T-helper 1 cell treated with Interleukin-12 subunit alpha and Interleukin-12 subunit beta and Interleukin-4 antibody, amounts not matched to agents 30 μg/mL and 1 μg/mL, for 36 hours (primary cell): Measurements from ENCODE around the gene ATP9A.
"Not testable (repeated sequence)": the region's sequence is repeated elsewhere in the genome, so short reads cannot be mapped to it uniquely, and the experiment has no call there.

Experiments
- H3K27ac Mint-ChIP-seq: one replicate; pipeline ENCODE4 v1.8.0; 2021; ENCODE audit warnings: mild to moderate bottlenecking, mixed read lengths
- H3K27me3 Mint-ChIP-seq: one replicate; pipeline ENCODE4 v1.8.0; 2021; ENCODE audit warnings: low read depth, mixed read lengths
- H3K36me3 Mint-ChIP-seq: one replicate; pipeline ENCODE4 v1.8.0; 2021; ENCODE audit warnings: low read depth, mixed read lengths
- H3K4me1 Mint-ChIP-seq: one replicate; pipeline ENCODE4 v1.8.0; 2021; ENCODE audit warnings: low read depth, mixed read lengths
- H3K4me3 Mint-ChIP-seq: one replicate; pipeline ENCODE4 v1.8.0; 2021; ENCODE audit warnings: mild to moderate bottlenecking, moderate library complexity, mixed read lengths
- H3K9me3 Mint-ChIP-seq: one replicate; pipeline ENCODE4 v1.8.0; 2021; ENCODE audit warnings: mixed read lengths

Gene ATP9A

DNA sequence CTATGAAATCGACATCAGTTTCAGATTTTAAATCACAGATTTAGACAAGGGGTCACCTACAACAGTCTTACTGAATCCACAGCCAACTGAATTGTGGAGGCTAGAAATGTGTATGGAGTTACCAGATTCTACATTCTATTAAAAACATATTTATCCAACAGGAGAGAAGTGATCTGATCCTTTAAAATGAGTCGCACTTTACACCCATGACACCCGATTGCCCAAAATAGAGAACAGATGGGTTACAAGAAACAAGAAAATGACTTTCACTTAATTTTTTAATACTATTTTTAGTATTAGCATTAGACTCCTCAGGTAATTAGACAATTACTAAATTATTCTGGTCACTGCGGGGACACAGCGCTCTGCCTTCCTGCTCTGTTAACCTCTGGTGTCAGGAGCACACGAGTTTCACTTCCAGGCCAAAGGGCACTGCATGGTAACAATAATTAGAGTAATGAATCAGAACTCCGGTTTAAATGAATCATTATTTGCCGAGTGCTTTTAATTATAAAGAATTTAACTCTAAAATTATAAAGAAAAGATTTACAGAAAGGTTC is 108.6 kb downstream of the ATP9A start:
- Mint-ChIP-seq H3K9me3 (no peaks in the 10 kb centered on the region), H3K4me1 (peaks cover 15% of the 10 kb centered on the region), H3K27me3 (peaks cover 6% of the 10 kb centered on the region), H3K27ac (no peak overlapping the region), H3K36me3 (no peaks in the 10 kb centered on the region), H3K4me3 (no peak overlapping the region)

DNA sequence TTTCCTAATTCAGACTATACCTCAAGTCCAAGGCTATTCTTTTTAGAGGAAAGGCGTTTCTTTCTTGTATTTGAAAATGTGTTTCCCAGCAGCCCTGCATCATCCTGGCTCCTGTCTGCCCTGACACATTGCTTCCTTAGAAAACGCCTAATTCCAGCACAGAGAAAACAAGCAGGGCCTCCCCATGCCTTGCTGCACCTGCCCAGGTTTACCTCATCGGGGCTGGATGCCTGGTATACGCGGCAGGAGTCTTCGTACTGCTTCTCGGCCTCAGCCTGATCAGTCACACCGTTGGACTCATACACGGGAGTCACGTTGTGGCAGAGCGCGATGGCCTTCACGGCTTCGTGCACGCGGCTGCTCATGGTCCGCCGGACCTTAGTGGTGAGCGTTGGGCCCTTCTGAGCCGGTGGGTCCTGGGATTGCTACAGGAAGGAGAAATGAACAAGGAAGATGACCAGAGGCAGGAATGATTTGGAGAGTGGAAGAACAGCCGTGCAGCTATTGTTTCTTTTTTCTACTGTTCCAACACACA is 111.4 kb downstream of the ATP9A start:
- no peaks in the 10 kb centered on the region for H3K36me3 Mint-ChIP-seq
- no peaks in the 10 kb centered on the region for H3K9me3 Mint-ChIP-seq
- no peak overlapping the region for H3K4me3 Mint-ChIP-seq
- no peak overlapping the region for H3K27ac Mint-ChIP-seq
- H3K4me1 Mint-ChIP-seq: peaks cover 12% of the 10 kb centered on the region
- H3K27me3 Mint-ChIP-seq: peaks cover 2% of the 10 kb centered on the region

DNA sequence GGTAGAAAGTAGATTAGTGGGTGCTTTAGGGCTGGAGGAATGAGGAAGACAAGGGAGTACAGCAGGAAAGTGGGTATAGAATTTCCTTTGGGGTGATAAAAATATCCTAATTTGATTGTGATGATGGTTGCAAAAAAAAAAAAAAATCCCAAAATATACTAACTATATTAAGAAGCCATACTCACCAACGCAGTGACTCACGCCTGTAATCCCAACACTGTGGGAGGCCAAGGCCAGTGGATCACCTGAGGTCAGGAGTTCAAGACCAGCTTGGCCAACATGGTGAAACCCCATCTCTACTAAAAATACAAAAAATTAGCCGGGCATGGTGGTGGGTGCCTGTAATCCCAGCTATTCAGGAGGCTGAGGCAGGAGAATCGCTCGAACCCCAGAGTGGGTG is 112.1 kb downstream of the ATP9A start:
- H3K27me3 Mint-ChIP-seq, H3K4me1 Mint-ChIP-seq, H3K9me3 Mint-ChIP-seq, H3K4me3 Mint-ChIP-seq, H3K27ac Mint-ChIP-seq, H3K36me3 Mint-ChIP-seq: not testable (repeated sequence)

DNA sequence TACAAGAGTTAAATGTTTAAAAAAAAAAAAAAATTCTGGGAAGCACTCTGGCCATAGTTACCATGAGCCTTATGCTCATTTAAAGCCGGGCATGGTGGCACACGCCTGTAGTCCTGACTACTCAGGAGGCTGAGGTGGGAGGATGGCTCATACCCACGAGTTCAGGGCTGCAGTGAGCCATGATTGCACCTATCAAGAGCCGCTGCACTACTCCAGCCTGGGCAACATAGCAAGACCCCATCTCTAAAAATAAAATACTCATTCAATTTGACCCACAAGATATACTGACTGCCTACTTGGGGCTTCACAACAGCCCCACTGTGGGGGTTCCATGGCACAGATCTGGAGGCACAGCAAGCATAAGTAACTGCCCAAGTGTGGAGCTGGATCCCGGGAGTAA is 113.7 kb downstream of the ATP9A start:
- H3K27ac Mint-ChIP-seq: no peak overlapping the region
- no peaks in the 10 kb centered on the region for H3K4me1 Mint-ChIP-seq
- no peaks in the 10 kb centered on the region for H3K27me3 Mint-ChIP-seq
- no peaks in the 10 kb centered on the region for H3K9me3 Mint-ChIP-seq
- no peaks in the 10 kb centered on the region for H3K36me3 Mint-ChIP-seq
- H3K4me3 Mint-ChIP-seq: no peak overlapping the region

DNA sequence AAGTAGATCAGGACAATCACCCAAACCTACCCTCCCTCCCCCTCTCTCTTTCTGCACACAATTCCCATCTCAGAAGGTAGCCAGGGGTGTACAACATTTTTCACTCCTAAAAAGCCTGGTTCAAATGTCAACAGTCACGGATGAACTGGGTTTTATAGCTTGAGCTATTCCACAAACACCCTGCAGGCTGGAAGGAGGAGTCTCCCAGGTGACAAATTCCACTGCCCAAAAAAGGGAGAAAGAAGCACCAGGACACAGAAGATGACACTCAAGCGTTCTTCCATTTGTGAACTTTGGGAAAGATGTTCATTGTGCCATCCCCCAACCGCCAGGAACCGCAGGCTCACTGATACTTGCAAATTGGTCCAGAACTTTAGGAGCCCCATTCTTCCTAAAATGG is 114.1 kb downstream of the ATP9A start:
- no peak overlapping the region for H3K27ac Mint-ChIP-seq

DNA sequence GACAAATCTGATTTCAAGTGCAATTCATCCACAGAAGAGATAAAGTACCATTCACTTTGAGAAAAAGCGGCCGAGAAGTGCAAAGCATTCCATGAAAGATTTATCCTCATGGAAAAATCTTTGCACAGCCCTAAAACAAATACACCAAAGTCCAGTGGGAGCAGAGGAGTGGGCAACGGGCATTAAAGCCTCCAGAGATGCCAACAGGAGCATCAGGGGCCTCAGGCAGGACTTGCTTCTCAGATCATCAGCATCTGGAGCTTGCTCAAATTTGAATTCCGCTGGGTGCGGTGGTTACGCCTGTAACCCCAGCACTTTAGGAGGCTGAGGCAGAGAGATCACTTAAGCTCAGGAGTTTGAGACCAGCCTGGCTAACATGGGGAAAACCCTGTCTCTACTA is 115.0 kb downstream of the ATP9A start:
- H3K4me3 Mint-ChIP-seq: no peak overlapping the region
- H3K27me3 Mint-ChIP-seq: no peaks in the 10 kb centered on the region
- no peaks in the 10 kb centered on the region for H3K4me1 Mint-ChIP-seq
- no peak overlapping the region for H3K27ac Mint-ChIP-seq
- no peaks in the 10 kb centered on the region for H3K36me3 Mint-ChIP-seq
- H3K9me3 Mint-ChIP-seq: no peaks in the 10 kb centered on the region

More for the DNA sequence above, 114.1 kb downstream of the ATP9A start:
- Mint-ChIP-seq H3K27me3 (no peaks in the 10 kb centered on the region), H3K9me3 (no peaks in the 10 kb centered on the region), H3K36me3 (no peaks in the 10 kb centered on the region), H3K4me1 (no peaks in the 10 kb centered on the region), H3K4me3 (no peak overlapping the region)

DNA sequence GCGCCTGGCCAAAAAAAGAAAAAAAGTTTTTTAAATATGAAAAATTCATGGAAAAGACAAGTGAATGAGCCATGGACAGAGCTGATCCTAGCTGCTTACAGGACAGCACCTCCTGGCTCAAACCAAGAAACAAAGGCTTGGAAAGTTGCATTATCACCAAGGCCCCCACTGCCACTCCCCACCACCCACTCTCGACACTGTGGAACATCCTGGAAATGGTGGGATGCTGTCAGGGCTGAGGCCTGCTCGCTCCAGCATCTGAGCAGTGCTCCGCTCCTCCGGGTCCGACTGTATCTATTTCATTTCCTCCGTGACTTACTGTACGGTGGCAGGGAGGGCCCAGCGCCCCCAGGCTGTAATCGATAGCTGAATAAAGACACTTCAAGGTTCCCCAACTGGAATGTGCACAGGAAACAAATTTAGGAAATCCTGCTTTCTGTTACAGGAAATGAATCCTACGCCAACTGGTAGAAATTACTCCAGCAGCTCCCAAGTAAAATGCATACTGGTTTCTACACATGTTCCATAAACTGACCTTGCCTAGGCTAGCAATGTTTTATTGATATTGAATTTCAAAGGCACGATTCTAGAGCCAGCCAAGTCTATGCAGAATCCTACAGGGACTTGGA is 116.2 kb downstream of the ATP9A start:
- no peak overlapping the region for H3K27ac Mint-ChIP-seq
- H3K9me3 Mint-ChIP-seq: no peaks in the 10 kb centered on the region
- no peaks in the 10 kb centered on the region for H3K27me3 Mint-ChIP-seq
- no peaks in the 10 kb centered on the region for H3K4me1 Mint-ChIP-seq
- no peaks in the 10 kb centered on the region for H3K36me3 Mint-ChIP-seq
- no peak overlapping the region for H3K4me3 Mint-ChIP-seq

DNA sequence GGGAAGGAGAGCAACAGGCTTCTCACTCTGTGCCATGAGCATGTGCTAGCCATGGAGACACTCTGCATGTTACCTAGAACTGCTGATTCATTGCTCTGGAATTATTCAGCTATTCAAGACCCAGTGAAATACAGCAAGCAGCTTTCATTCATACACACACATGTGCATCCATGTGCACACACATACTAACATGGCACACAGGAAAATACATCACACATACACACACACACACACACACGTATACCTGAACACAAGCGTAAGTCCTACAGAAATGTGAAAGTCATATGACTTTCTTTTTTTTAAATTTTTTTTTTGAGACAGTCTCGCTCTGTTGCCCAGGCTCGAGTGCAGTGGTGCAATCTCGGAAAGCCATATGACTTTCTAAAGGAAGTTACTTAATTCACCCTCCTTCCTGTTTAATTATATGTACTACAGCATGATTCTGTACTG is 117.5 kb downstream of the ATP9A start:
- Mint-ChIP-seq H3K9me3 (no peaks in the 10 kb centered on the region), H3K4me1 (no peaks in the 10 kb centered on the region), H3K4me3 (no peak overlapping the region), H3K27ac (no peak overlapping the region), H3K36me3 (no peaks in the 10 kb centered on the region), H3K27me3 (peaks cover 1% of the 10 kb centered on the region)

DNA sequence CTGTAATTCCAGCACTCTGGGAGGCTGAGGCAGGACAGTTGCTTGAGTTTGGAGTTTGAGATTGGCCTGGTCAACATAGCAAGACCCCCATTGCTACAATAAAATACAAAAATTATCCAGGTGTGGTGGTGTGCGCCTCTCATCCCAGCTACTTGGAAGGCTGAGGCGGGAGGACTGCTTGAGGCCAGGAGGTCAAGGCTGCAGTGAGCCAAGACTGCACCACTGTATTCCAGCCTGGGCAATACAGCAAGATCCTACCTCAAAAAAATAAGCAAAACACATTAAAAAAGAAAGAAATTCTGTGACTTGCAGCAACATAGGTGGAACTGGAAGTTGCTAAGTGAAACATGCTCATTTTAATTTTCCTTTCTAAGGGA is 119.6 kb downstream of the ATP9A start:
- H3K4me1 Mint-ChIP-seq: no peaks in the 10 kb centered on the region
- no peaks in the 10 kb centered on the region for H3K36me3 Mint-ChIP-seq
- no peak overlapping the region for H3K4me3 Mint-ChIP-seq
- H3K9me3 Mint-ChIP-seq: no peaks in the 10 kb centered on the region
- H3K27ac Mint-ChIP-seq: no peak overlapping the region
- peaks cover 4% of the 10 kb centered on the region for H3K27me3 Mint-ChIP-seq

DNA sequence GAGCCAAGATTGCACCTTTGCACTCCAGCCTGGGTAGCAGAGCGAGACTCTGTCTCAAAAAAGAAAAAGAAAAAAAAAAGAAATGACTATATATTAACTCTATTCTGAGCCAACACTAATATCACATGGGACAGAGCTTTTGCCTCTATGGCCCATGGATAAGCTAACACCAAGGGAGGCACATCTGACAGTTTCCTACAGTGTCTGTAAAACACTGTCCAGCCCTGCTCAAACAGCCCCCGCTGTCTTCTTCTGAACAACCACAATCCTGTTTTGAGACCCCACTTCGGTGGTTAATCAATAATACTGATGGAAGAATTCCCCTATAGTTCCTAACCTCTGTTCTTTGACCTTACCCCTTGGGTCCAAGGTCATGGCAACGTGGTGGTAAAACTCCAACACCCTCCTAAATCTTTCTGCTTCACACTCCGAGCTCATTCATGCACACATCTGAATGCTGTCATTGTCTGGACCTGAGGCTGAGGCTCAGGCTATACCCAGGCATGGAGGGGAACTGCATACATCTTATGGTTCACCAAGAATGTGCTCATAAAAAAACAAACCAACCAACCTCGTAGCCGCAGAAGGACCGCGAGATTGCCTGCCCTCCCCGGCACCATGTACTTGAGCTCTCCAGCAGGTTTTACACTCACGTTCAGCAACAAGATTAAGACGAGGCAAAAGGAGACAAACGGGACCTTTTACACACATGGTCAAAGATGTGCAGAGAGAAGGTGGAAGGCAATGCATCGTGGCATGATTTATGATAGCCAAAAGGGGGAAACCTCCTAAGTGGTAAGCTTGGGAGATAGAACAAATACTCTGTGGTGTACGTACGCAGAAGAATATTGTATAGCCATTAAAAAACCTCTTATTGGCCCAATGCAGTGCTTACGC is 120.3 kb downstream of the ATP9A start:
- Mint-ChIP-seq H3K36me3 (no peaks in the 10 kb centered on the region), H3K27ac (no peak overlapping the region)

DNA sequence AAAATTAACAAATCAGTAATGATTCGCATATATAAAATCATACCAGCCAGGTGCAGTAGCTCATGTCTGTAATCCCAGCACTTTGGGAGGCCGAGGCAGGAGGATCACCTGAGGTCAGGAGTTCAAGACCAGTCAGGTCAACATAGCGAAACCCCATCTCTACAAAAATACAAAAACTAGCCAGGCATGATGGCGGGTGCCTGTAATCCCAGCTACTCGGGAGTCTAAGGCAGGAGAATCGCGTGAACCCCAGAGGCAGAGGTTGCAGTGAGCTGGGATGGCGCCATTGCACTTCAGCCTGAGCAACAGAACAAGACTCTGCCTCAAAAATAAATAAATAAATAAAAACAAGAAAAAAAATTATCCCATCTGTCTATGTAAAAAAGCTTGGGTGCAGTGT is 124.4 kb downstream of the ATP9A start:
- H3K4me3 Mint-ChIP-seq, H3K27ac Mint-ChIP-seq, H3K36me3 Mint-ChIP-seq, H3K4me1 Mint-ChIP-seq, H3K27me3 Mint-ChIP-seq, H3K9me3 Mint-ChIP-seq: not testable (repeated sequence)

More for the DNA sequence above, 120.3 kb downstream of the ATP9A start:
- Mint-ChIP-seq H3K9me3 (no peaks in the 10 kb centered on the region), H3K4me3 (no peak overlapping the region), H3K4me1 (no peaks in the 10 kb centered on the region), H3K27me3 (peaks cover 4% of the 10 kb centered on the region)

DNA sequence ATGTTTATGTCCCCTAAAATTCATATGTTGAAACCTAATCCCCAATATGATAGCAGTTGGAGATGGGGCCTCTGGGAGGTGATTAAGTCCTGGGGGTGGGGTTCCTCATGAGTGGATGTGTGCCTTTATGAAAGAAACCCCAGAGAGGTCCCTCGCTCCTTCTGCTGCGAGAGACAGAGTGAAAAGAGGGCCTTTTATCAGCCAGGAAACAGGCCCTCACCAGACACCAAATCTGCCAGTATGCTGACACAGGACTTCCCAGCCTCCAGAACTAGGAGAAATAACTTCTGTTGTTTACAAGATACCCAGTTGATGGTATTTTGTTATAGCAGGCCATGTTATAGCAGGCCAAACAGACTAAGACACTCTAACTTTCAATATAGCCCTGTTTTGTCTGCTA is 124.8 kb downstream of the ATP9A start:
- H3K36me3 Mint-ChIP-seq: no peaks in the 10 kb centered on the region
- no peaks in the 10 kb centered on the region for H3K9me3 Mint-ChIP-seq
- H3K27me3 Mint-ChIP-seq: peaks cover 4% of the 10 kb centered on the region
- no peak overlapping the region for H3K27ac Mint-ChIP-seq
- no peaks in the 10 kb centered on the region for H3K4me1 Mint-ChIP-seq
- no peak overlapping the region for H3K4me3 Mint-ChIP-seq

DNA sequence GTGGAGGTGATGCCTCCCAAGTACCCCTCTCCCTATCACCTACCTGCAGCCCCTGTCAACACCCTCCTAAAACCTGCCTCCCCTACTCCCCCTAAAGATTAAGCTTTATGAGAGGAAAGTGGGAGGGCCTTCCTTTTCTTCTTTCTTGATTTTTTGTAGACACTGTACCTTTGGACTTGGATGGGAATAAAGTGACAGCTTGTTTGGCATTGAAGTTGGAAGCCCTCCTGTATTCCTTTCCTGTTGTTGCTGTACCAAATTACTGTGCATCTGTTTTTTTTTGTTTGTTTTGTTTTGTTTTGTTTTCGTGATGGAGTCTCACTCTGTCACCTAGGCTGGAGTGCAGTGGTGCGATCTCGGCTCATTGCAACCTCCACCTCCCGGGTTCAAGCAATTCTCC is 126.3 kb downstream of the ATP9A start:
- Mint-ChIP-seq H3K36me3 (no peaks in the 10 kb centered on the region), H3K4me3 (no peak overlapping the region), H3K9me3 (no peaks in the 10 kb centered on the region), H3K27ac (no peak overlapping the region), H3K4me1 (no peaks in the 10 kb centered on the region), H3K27me3 (peaks cover 8% of the 10 kb centered on the region)

DNA sequence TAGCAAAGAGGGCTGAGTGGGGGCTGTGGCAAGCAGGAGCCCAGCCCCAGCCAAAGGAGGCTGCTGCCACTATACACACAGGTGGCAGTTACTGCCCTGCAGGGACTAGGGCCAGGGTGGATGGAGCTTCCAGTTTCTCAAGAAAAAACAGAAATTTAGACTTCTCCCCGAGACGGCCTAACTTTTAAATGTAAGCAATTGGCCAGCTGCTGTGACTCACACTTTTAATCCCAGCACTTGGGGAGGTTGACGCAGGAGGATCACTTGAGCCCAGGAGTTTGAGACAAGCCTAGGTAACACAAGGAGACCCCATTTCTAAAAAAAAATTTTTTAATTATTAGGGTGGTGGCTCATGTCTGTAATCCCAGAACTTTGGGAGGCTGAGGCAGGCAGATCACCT is 127.4 kb downstream of the ATP9A start:
- no peak overlapping the region for H3K27ac Mint-ChIP-seq
- H3K4me1 Mint-ChIP-seq: no peaks in the 10 kb centered on the region
- H3K27me3 Mint-ChIP-seq: peaks cover 11% of the 10 kb centered on the region
- no peak overlapping the region for H3K4me3 Mint-ChIP-seq
- no peaks in the 10 kb centered on the region for H3K9me3 Mint-ChIP-seq
- H3K36me3 Mint-ChIP-seq: no peaks in the 10 kb centered on the region
